Stimulated activated CD4-positive, alpha-beta T cell treated with anti-CD3 and anti-CD28 coated beads, Interleukin-4, amount 100 ng/mL, for 4 hours (primary cell): ENCODE results near the gene APOBEC3G.
A peak's percentile ranks its signal among the peaks of the same experiment; 100 is the strongest.
"Not testable (repeated sequence)": the region's sequence is repeated elsewhere in the genome, so short reads cannot be mapped to it uniquely, and the experiment has no call there.

Experiments
- DNase-seq, 2 experiments: peaks; one replicate each; pipeline ENCODE4 v3.0.0-alpha.2; 2020

Gene APOBEC3G

GRCh38 chr22:39068033-39068785, 8.9 kb upstream of the APOBEC3G start:
- no peak for DNase-seq

- no peak for DNase-seq
Measured at GRCh38 chr22:39070186-39070585, 6.9 kb upstream of the APOBEC3G start.

GRCh38 chr22:39072581-39072981, 4.5 kb upstream of the APOBEC3G start:
- not testable (repeated sequence) for DNase-seq

GRCh38 chr22:39073981-39074380, 3.1 kb upstream of the APOBEC3G start:
- no peak for DNase-seq

GRCh38 chr22:39076155-39077025, 685 bp upstream of the APOBEC3G start:
- not testable (repeated sequence) for DNase-seq

GRCh38 chr22:39077912-39078311, 837 bp downstream of the APOBEC3G start:
- DNase-seq, result not testable (repeated sequence)

- no peak for DNase-seq
Measured at GRCh38 chr22:39078329-39078728, 1.3 kb downstream of the APOBEC3G start.

GRCh38 chr22:39079054-39079637, 2.1 kb downstream of the APOBEC3G start:
- DNase-seq, result not testable (repeated sequence)

GRCh38 chr22:39080052-39080762, 3.1 kb downstream of the APOBEC3G start:
- no peak for DNase-seq

GRCh38 chr22:39081016-39081415, 3.9 kb downstream of the APOBEC3G start:
- no peak for DNase-seq

GRCh38 chr22:39081598-39081997, 4.5 kb downstream of the APOBEC3G start:
- no peak for DNase-seq

- no peak for DNase-seq
Measured at GRCh38 chr22:39083212-39084165, 6.4 kb downstream of the APOBEC3G start.

- no peak for DNase-seq
Measured at GRCh38 chr22:39084666-39085065, 7.6 kb downstream of the APOBEC3G start.

- no peak for DNase-seq
Measured at GRCh38 chr22:39087098-39087497, 10.0 kb downstream of the APOBEC3G start.

- no peak for DNase-seq
Measured at GRCh38 chr22:39087881-39088684, 11.0 kb downstream of the APOBEC3G start.

GRCh38 chr22:39088685-39089032, 11.6 kb downstream of the APOBEC3G start:
- DNase-seq, result no peak

GRCh38 chr22:39089928-39090327, 12.9 kb downstream of the APOBEC3G start:
- no peak for DNase-seq

GRCh38 chr22:39090426-39091064, 13.5 kb downstream of the APOBEC3G start:
- peak; percentile 51 to 71 for DNase-seq

GRCh38 chr22:39091126-39092081, 14.3 kb downstream of the APOBEC3G start:
- no peak for DNase-seq
